A673 (cell line): Measurements from ENCODE around the gene OVCA2. TPM values are rescaled to one million over a fixed set of nuclear protein-coding genes. Genes with fewer than 3 reads are reported as not detected.

ENCODE experiments used
- BruUV-seq: library from RNA; stranded (reverse); fragments of 400-500 nt; replicated peaks from 2 replicates; lab custom pipeline; 2021; lab: Mats Ljungman, UMichigan
- CTCF ChIA-PET: fragments of 300-600 bp; sonication (Branson Sonifier 250); formaldehyde crosslinking; loops from one replicate; lab custom pipeline; 2022; ENCODE audit warnings: antibody characterized with exemption; lab: Charles Lee
- POLR2A ChIA-PET: fragments of 300-600 bp; sonication (Branson Sonifier 250); formaldehyde crosslinking; loops from one replicate; lab custom pipeline; 2022; ENCODE audit warnings: antibody characterized with exemption; ENCODE audit not compliant: low non-redundant PET; lab: Charles Lee
- DNase-seq: peaks from one replicate; pipeline ENCODE4 v3.0.0-alpha.2; 2015; ENCODE audit warnings: low spot score
- H3K27ac ChIP-seq: fragments of 200-600 bp; sonication (generic); 2 replicates; pipeline ENCODE4 v1.5.1; 2016; ENCODE audit warnings: mixed run types, low read depth, mild to moderate bottlenecking, mixed read lengths, antibody characterized with exemption, low read length; ENCODE audit not compliant: poor library complexity, severe bottlenecking
- H3K27me3 ChIP-seq: fragments of 200-600 bp; sonication (generic); replicated peaks from 2 replicates; pipeline ENCODE4 v1.6.1; 2017; ENCODE audit warnings: mixed run types, low read depth, mild to moderate bottlenecking, mixed read lengths, antibody characterized with exemption, low read length; ENCODE audit not compliant: insufficient read depth, poor library complexity
- H3K36me3 ChIP-seq: fragments of 200-600 bp; sonication (generic); 2 replicates; pipeline ENCODE4 v1.6.1; 2016; ENCODE audit warnings: mixed run types, mild to moderate bottlenecking, mixed read lengths, antibody characterized with exemption, low read length; ENCODE audit not compliant: insufficient read depth, poor library complexity, severe bottlenecking
- H3K4me1 ChIP-seq: fragments of 200-600 bp; sonication (generic); 2 replicates; pipeline ENCODE4 v1.6.1; 2017; ENCODE audit warnings: mixed run types, mild to moderate bottlenecking, mixed read lengths, antibody characterized with exemption, low read length; ENCODE audit not compliant: insufficient read depth, poor library complexity, severe bottlenecking
- H3K4me3 ChIP-seq: fragments of 200-600 bp; sonication (generic); 2 replicates; pipeline ENCODE4 v1.5.1; 2016; ENCODE audit warnings: low read depth, mixed run types, mild to moderate bottlenecking, mixed read lengths, low read length; ENCODE audit not compliant: poor library complexity, severe bottlenecking
- H3K9me3 ChIP-seq: fragments of 200-600 bp; sonication (generic); 2 replicates; pipeline ENCODE4 v1.6.1; 2016; ENCODE audit warnings: mixed run types, low read depth, mild to moderate bottlenecking, mixed read lengths, antibody characterized with exemption, low read length; ENCODE audit not compliant: poor library complexity, severe bottlenecking
- CTCF ChIP-seq: fragments of 300-800, 200-600 bp; sonication (generic); conservative IDR thresholded peaks from 2 replicates; pipeline ENCODE4 v1.5.1; 2017; ENCODE audit warnings: low read depth, mild to moderate bottlenecking, antibody characterized with exemption, low read length, moderate library complexity, mixed read lengths
- EZH2 ChIP-seq: fragments of 200-600 bp; sonication (generic); IDR thresholded peaks from 2 replicates; pipeline ENCODE4 v1.6.1; 2017; ENCODE audit warnings: borderline replicate concordance, low read depth, mild to moderate bottlenecking, mixed read lengths, antibody characterized with exemption, low read length; ENCODE audit not compliant: poor library complexity, severe bottlenecking
- intact Hi-C: fragments of 100-400 bp; cut with micrococcal nuclease; formaldehyde crosslinking; loops from one replicate; pipeline ENCODE4 v1.10.0; 2022; ENCODE audit not compliant: unreplicated experiment
- total RNA-seq: library from RNA; stranded (reverse); gene quantifications from 2 replicates; pipeline ENCODE4 v1.2.3, GENCODE V29; 2021

Gene OVCA2
- total RNA-seq, 1 experiment from 2014 or later = 30.7 TPM

- Histone ChIP-seq H3K4me1 (peaks cover 13% of the 10 kb centered on the region), H3K27ac (no peak overlapping the region), H3K9me3 (no peaks in the 10 kb centered on the region), H3K27me3 (no peaks in the 10 kb centered on the region), H3K4me3 (no peak overlapping the region), H3K36me3 (peaks cover 18% of the 10 kb centered on the region)
- no peak for TF ChIP-seq CTCF
- TF ChIP-seq EZH2 = no peak
- ChIA-PET CTCF (no interaction called here), POLR2A (interaction anchor here (0.7 kb wide), 1 partner anchor 9 kb away, joined by 14 read pairs; no protein-coding TSS in a partner anchor)
- DNase-seq = no peak
- no TSS peak for BruUV-seq
- intact Hi-C loops = loop anchor here (5.0 kb wide), 2 partner anchors 137 to 327 kb away; no protein-coding TSS in a partner anchor
Observed at GRCh38 chr17:2044263-2044894, 2.6 kb downstream of the OVCA2 start.

GRCh38 chr17:2047590-2047989 is 5.8 kb downstream of the OVCA2 start:
- DNase-seq = no peak
- Histone ChIP-seq H3K36me3 (peaks cover 15% of the 10 kb centered on the region), H3K4me1 (peaks cover 11% of the 10 kb centered on the region), H3K27ac (no peak overlapping the region), H3K4me3 (no peak overlapping the region), H3K27me3 (no peaks in the 10 kb centered on the region), H3K9me3 (no peaks in the 10 kb centered on the region)
- TF ChIP-seq EZH2 (no peak), CTCF (no peak)
- intact Hi-C loops = no loop called here
- BruUV-seq = no TSS peak
- POLR2A ChIA-PET = no interaction called here
- CTCF ChIA-PET = no interaction called here

GRCh38 chr17:2048805-2049204 is 7.0 kb downstream of the OVCA2 start:
- DNase-seq = no peak
- peak overlapping the region; percentile 96 for H3K4me3 ChIP-seq
- H3K4me1 ChIP-seq = peaks cover 5% of the 10 kb centered on the region
- TF ChIP-seq CTCF (no peak), EZH2 (no peak)
- intact Hi-C loops = no loop called here
- no peaks in the 10 kb centered on the region for H3K9me3 ChIP-seq
- ChIA-PET CTCF (no interaction called here), POLR2A (no interaction called here)
- peak overlapping the region; percentile 85 for H3K27ac ChIP-seq
- BruUV-seq = no TSS peak
- H3K36me3 ChIP-seq = peaks cover 5% of the 10 kb centered on the region
- H3K27me3 ChIP-seq = no peaks in the 10 kb centered on the region
